Keratinocyte (primary cell): Measurements from ENCODE around the gene SLC26A8.

ENCODE experiments used
- EZH2 ChIP-seq: IDR thresholded peaks from one replicate; pipeline ENCODE4 v1.6.1; 2012; ENCODE audit warnings: inconsistent platforms, mild to moderate bottlenecking, low read length, moderate library complexity
- TF ChIP-seq, protein P1 (sequence below), 3 experiments: IDR thresholded peaks in 1 of 3; conservative IDR thresholded peaks in 1 of 3; optimal IDR thresholded peaks in 1 of 3; 2 replicates in 2 of 3; 3 replicates in 1 of 3; pipeline versions ENCODE3 to v1.5.1; 2011; ENCODE audit warnings: low read length in 3 of 3, mild to moderate bottlenecking in 3 of 3, moderate library complexity in 2 of 3, control low read depth in 1 of 3, inconsistent platforms in 1 of 3; ENCODE audit not compliant: insufficient read depth in 2 of 3; ENCODE audit errors: extremely low read depth in 1 of 3

DNA sequence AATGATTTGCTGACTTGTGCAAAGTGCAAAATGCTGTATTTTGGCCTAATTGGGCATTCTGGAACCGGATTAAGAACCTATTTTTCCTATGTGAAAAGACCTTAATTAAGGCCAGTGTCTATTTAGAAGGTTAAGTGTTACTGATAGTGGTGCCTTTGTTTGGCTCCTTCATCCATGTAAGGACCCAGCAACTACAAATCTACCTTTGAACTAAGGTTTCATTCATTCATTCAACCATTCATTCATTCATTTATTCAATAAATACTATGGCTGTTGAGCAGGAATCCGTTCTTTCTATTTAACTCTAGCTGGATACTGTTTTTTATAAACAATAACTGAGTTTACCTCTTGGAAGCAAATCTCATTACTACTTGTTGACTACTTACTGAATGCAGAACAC, 36.8 kb upstream of the SLC26A8 start:
- TF ChIP-seq, protein P1, sequence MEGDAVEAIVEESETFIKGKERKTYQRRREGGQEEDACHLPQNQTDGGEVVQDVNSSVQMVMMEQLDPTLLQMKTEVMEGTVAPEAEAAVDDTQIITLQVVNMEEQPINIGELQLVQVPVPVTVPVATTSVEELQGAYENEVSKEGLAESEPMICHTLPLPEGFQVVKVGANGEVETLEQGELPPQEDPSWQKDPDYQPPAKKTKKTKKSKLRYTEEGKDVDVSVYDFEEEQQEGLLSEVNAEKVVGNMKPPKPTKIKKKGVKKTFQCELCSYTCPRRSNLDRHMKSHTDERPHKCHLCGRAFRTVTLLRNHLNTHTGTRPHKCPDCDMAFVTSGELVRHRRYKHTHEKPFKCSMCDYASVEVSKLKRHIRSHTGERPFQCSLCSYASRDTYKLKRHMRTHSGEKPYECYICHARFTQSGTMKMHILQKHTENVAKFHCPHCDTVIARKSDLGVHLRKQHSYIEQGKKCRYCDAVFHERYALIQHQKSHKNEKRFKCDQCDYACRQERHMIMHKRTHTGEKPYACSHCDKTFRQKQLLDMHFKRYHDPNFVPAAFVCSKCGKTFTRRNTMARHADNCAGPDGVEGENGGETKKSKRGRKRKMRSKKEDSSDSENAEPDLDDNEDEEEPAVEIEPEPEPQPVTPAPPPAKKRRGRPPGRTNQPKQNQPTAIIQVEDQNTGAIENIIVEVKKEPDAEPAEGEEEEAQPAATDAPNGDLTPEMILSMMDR (optimal IDR thresholded peaks at IDR 0.05 in 1 of 3, IDR thresholded peaks at IDR 0.05 in 1 of 3, conservative IDR thresholded peaks at IDR 0.05 in 1 of 3; ENCODE audit: extremely low read depth in 1 of 3, insufficient read depth in 2 of 3, low read length in 3 of 3), result no peak
- TF ChIP-seq EZH2, result no peak
